ENCODE measurements around the gene SYT12.

DNA sequence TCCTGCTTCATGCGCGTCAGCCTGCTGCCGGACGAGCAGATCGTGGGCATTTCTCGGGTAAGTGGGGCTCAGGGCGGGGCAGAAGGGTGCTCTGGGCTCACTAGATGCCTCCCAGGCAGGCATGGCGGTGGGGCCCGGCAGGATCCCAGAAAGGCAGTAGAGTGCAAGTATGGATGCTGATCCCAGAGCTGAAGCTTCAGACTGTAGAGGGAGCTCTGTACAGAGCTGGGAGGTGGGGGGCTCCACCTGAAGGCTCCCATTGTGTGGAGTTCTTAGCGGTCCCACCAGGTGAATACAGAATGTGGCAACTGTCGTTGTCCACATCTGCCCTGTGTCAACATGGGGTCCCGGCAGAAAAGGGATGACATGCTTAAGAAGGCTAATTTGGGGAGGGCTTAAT lies 17.2 kb downstream of the SYT12 start:
- TF ChIP-seq, protein P1, sequence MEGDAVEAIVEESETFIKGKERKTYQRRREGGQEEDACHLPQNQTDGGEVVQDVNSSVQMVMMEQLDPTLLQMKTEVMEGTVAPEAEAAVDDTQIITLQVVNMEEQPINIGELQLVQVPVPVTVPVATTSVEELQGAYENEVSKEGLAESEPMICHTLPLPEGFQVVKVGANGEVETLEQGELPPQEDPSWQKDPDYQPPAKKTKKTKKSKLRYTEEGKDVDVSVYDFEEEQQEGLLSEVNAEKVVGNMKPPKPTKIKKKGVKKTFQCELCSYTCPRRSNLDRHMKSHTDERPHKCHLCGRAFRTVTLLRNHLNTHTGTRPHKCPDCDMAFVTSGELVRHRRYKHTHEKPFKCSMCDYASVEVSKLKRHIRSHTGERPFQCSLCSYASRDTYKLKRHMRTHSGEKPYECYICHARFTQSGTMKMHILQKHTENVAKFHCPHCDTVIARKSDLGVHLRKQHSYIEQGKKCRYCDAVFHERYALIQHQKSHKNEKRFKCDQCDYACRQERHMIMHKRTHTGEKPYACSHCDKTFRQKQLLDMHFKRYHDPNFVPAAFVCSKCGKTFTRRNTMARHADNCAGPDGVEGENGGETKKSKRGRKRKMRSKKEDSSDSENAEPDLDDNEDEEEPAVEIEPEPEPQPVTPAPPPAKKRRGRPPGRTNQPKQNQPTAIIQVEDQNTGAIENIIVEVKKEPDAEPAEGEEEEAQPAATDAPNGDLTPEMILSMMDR (conservative IDR thresholded peaks at IDR 0.05; ENCODE audit: low read depth, low read length), result no peak
- no peak for TF ChIP-seq EZH2 (IDR thresholded peaks at IDR 0.05; ENCODE audit: borderline replicate concordance, low read depth, low read length, poor library complexity, severe bottlenecking)
